Purkinje cell (primary cell): ENCODE data around the gene AGPAT4. TPM values are rescaled to one million over a fixed set of nuclear protein-coding genes. Genes with fewer than 3 reads are reported as not detected.

Source experiments
- polyA plus RNA-seq: library from polyadenylated mRNA; unstranded; fragments of >200 nt; fragmentation: Nextera tagmentation; gene quantifications from 2 replicates; pipeline ENCODE4 v1.2.1, GENCODE V29; 2014

Gene AGPAT4, protein sequence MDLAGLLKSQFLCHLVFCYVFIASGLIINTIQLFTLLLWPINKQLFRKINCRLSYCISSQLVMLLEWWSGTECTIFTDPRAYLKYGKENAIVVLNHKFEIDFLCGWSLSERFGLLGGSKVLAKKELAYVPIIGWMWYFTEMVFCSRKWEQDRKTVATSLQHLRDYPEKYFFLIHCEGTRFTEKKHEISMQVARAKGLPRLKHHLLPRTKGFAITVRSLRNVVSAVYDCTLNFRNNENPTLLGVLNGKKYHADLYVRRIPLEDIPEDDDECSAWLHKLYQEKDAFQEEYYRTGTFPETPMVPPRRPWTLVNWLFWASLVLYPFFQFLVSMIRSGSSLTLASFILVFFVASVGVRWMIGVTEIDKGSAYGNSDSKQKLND
- 0.52 and 3.0 TPM in 2 replicates for polyA plus RNA-seq

DNA sequence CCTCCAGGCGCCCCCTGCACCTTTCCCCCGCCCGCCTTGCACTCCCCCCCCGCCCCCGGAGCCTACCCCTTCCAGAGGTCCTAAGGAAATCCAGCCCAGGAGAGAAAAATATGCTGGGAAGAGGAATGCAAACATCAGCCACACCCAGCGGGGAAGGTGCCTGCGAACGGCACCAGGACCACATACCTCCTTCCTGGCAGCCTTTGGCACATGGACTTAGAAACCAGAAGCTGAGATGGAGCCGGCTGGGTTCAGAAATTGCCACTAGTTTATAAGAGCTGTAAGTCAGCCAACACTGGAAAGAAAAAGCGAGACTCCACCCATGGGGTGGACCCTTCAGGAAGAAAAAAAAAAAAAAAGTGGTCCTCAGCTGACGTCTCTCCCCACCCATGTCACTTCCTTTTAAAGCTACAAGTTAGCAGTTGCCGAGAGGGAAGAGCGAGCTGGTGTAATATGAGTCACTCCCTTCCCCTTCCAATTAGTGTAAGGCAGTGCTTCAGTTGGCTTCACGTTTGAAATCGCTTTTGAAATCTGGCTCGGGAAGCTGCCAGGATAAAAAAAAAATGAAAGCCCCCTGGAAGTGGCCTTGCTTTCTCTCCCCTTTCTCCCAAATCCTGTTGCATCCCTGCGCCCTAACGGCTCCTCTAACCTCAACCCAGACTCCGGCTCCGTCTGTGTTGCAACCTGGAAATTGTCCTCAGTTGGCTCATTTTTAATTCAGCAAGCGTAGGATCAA is at the start of gene AGPAT4:
AGPAT4 (minus strand) TSS at position 310 of the 736 bp plus-strand sequence. CDS start 41,848 bp downstream, outside the sequence.

